Mesenchymal stem cell (in vitro differentiated cells and primary cell): ENCODE results near the gene PRKCA.

Source experiments
- DNase-seq: peaks from one replicate; pipeline ENCODE4 v3.0.0-alpha.2; 2013
- H2AFZ ChIP-seq: one replicate; pipeline ENCODE4 v1.6.1; 2013; ENCODE audit warnings: low read depth, mild to moderate bottlenecking, control low read depth, inconsistent platforms, low read length, moderate library complexity
- H2AK5ac ChIP-seq: 2 replicates; pipeline ENCODE4 v1.6.1; 2013; ENCODE audit warnings: low read length, moderate library complexity, mild to moderate bottlenecking, inconsistent platforms; ENCODE audit not compliant: severe bottlenecking
- H2BK120ac ChIP-seq: one replicate; pipeline ENCODE4 v1.6.1; 2013; ENCODE audit warnings: low read depth, mild to moderate bottlenecking, inconsistent platforms, low read length, moderate library complexity
- H2BK12ac ChIP-seq, 2 experiments: one replicate each; pipeline ENCODE4 v1.6.1; 2013; ENCODE audit warnings: inconsistent platforms in 2 of 2, low read length in 2 of 2, mild to moderate bottlenecking in 2 of 2, moderate library complexity in 2 of 2, control low read depth in 1 of 2
- H2BK15ac ChIP-seq: one replicate; pipeline ENCODE4 v1.6.1; 2013; ENCODE audit warnings: mild to moderate bottlenecking, low read depth, inconsistent platforms; ENCODE audit not compliant: poor library complexity, severe bottlenecking
- H2BK5ac ChIP-seq: 2 replicates; pipeline ENCODE4 v1.6.1; 2013; ENCODE audit warnings: low read depth, mild to moderate bottlenecking, low read length, control low read depth, inconsistent platforms; ENCODE audit not compliant: poor library complexity, severe bottlenecking
- H3K14ac ChIP-seq, 2 experiments: one replicate each; pipeline ENCODE4 v1.6.1; 2013; ENCODE audit warnings: inconsistent platforms in 2 of 2, low read length in 2 of 2, control low read depth in 1 of 2, mild to moderate bottlenecking in 1 of 2, moderate library complexity in 1 of 2
- H3K18ac ChIP-seq, 2 experiments: one replicate each; pipeline ENCODE4 v1.6.1; 2013; ENCODE audit warnings: inconsistent platforms in 2 of 2, low read length in 2 of 2, control low read depth in 1 of 2, low read depth in 1 of 2, mild to moderate bottlenecking in 1 of 2
- H3K23ac ChIP-seq, 2 experiments: one replicate each; pipeline ENCODE4 v1.6.1; 2013; ENCODE audit warnings: inconsistent platforms in 2 of 2, low read length in 2 of 2, mild to moderate bottlenecking in 2 of 2, moderate library complexity in 2 of 2, control low read depth in 1 of 2
- H3K27ac ChIP-seq: 2 replicates; pipeline ENCODE4 v1.5.1; 2013; ENCODE audit warnings: mild to moderate bottlenecking, moderate library complexity, low read length, control low read depth, inconsistent platforms; ENCODE audit not compliant: poor library complexity, severe bottlenecking
- H3K27me3 ChIP-seq, 2 experiments: 2 replicates each; pipeline versions ENCODE4 v1.6.1 to v1.7.0; 2013; ENCODE audit warnings: low read length in 2 of 2, mild to moderate bottlenecking in 2 of 2, moderate library complexity in 2 of 2, control low read depth in 1 of 2, inconsistent platforms in 1 of 2; ENCODE audit not compliant: control insufficient read depth in 1 of 2, insufficient read depth in 1 of 2
- H3K36me3 ChIP-seq, 2 experiments: 2 replicates each; pipeline versions ENCODE4 v1.6.1 to v1.7.0; 2013; ENCODE audit warnings: low read length in 2 of 2, control low read depth in 1 of 2, inconsistent platforms in 1 of 2, low read depth in 1 of 2, mild to moderate bottlenecking in 1 of 2; ENCODE audit not compliant: insufficient read depth in 2 of 2, control insufficient read depth in 1 of 2
- H3K4ac ChIP-seq, 2 experiments: one replicate each; pipeline ENCODE4 v1.6.1; 2013; ENCODE audit warnings: inconsistent platforms in 2 of 2, low read length in 2 of 2, mild to moderate bottlenecking in 2 of 2, moderate library complexity in 2 of 2, control low read depth in 1 of 2, low read depth in 1 of 2
- H3K4me1 ChIP-seq: 2 replicates; pipeline ENCODE4 v1.6.1; 2013; ENCODE audit warnings: low read depth, low read length, control low read depth; ENCODE audit not compliant: control insufficient read depth, insufficient read depth
- H3K4me2 ChIP-seq: 2 replicates; pipeline ENCODE4 v1.6.1; 2013; ENCODE audit warnings: low read length, mild to moderate bottlenecking, inconsistent platforms; ENCODE audit not compliant: poor library complexity, severe bottlenecking
- H3K4me3 ChIP-seq, 2 experiments: 2 replicates each; pipeline versions ENCODE4 v1.5.1 to v1.7.0; 2013; ENCODE audit warnings: low read length in 2 of 2, mild to moderate bottlenecking in 2 of 2, control low read depth in 1 of 2, low read depth in 1 of 2; ENCODE audit not compliant: insufficient read depth in 1 of 2
- H3K79me1 ChIP-seq: replicated peaks from 2 replicates; pipeline ENCODE4 v1.6.1; 2013; ENCODE audit warnings: mild to moderate bottlenecking, control low read depth, low read length, inconsistent platforms; ENCODE audit not compliant: poor library complexity, severe bottlenecking
- H3K9ac ChIP-seq: 2 replicates; pipeline ENCODE4 v1.7.0; 2013; ENCODE audit warnings: mild to moderate bottlenecking, low read length, moderate library complexity
- H3K9me3 ChIP-seq: 2 replicates; pipeline ENCODE4 v1.7.0; 2013; ENCODE audit warnings: mild to moderate bottlenecking, low read length; ENCODE audit not compliant: control insufficient read depth
- H4K8ac ChIP-seq: one replicate; pipeline ENCODE4 v1.6.1; 2013; ENCODE audit warnings: inconsistent platforms, mild to moderate bottlenecking, low read length, moderate library complexity
- H4K91ac ChIP-seq: one replicate; pipeline ENCODE4 v1.6.1; 2013; ENCODE audit warnings: mild to moderate bottlenecking, low read length, inconsistent platforms
- WGBS: methylation state at CpG from one replicate; pipeline ENCODE4 v1.1.7; 2013; ENCODE audit warnings: mixed read lengths; 5-methylcytosine and 5-hydroxymethylcytosine counted together

The PRKCA gene

DNA sequence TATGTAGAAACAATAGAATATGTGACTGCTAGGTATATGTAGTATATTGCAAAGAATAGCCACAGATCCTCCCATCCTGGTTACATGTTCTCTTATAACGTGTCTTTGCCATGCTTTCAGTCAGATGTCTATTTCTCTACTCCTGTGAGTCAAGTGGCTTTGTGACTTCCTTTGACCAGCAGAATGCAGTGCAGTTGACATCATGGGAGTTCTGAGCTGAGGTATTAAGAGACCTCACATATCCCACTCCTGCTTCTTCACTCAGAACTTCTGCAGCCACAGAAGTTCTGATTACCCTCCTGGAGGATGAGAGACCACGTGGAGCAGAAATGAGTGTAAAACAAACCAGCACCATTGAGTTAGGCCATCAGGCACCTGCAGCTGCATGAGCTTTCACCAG lies 222.5 kb downstream of the PRKCA start:
- H2BK5ac ChIP-seq: no peak overlapping the region
- H2BK12ac ChIP-seq: no peak overlapping the region
- H3K9ac ChIP-seq: no peak overlapping the region
- no peak overlapping the region for H2BK120ac ChIP-seq
- no peak overlapping the region for H3K14ac ChIP-seq
- no peak overlapping the region for H3K4me3 ChIP-seq
- H3K23ac ChIP-seq: no peak overlapping the region
- H3K9me3 ChIP-seq: no peaks in the 10 kb centered on the region
- H3K27me3 ChIP-seq: no peaks in the 10 kb centered on the region
- no peak overlapping the region for H3K4ac ChIP-seq
- H3K79me1 ChIP-seq: peaks cover 32% of the 10 kb centered on the region
- H2AK5ac ChIP-seq: no peak overlapping the region
- H4K8ac ChIP-seq: no peak overlapping the region
- H3K27ac ChIP-seq: no peak overlapping the region
- H4K91ac ChIP-seq: no peak overlapping the region
- no peak for DNase-seq
- 100% methylated on average over 2 of the region's 2 CpGs for WGBS
- no peak overlapping the region for H3K18ac ChIP-seq
- no peak overlapping the region for H2AFZ ChIP-seq
- no peak overlapping the region for H3K4me2 ChIP-seq
- no peaks in the 10 kb centered on the region for H3K36me3 ChIP-seq
- H2BK15ac ChIP-seq: peak overlapping the region; percentile 21
- peaks cover 6% of the 10 kb centered on the region for H3K4me1 ChIP-seq

DNA sequence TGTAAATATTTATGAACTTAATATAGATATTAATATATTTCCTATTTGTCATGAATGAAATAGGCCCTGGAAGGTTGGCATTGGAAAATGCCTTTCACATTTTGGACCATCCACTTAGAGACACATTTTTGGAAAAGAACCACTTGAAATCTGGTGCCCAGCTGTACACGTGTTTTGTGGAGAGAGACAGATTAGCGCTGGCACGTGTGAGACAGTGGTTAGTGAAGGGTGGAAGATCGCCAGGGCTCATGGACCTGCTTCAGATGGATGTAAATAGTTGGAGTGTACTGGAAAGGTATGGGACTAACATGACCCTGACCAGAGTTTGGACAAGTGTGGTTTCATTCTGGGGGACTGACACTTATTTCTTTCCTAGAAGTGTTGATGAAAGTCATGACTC lies 222.9 kb downstream of the PRKCA start:
- H2BK15ac ChIP-seq: no peak overlapping the region
- no peak overlapping the region for H4K8ac ChIP-seq
- no peak overlapping the region for H3K23ac ChIP-seq
- peaks cover 31% of the 10 kb centered on the region for H3K79me1 ChIP-seq
- H3K14ac ChIP-seq: no peak overlapping the region
- WGBS: 81% methylated on average over 4 of the region's 4 CpGs
- H3K9me3 ChIP-seq: no peaks in the 10 kb centered on the region
- no peak for DNase-seq
- H4K91ac ChIP-seq: no peak overlapping the region
- H2AK5ac ChIP-seq: no peak overlapping the region
- no peaks in the 10 kb centered on the region for H3K36me3 ChIP-seq
- no peak overlapping the region for H2BK12ac ChIP-seq
- H3K9ac ChIP-seq: no peak overlapping the region
- no peak overlapping the region for H2AFZ ChIP-seq
- H3K4me2 ChIP-seq: no peak overlapping the region
- peaks cover 6% of the 10 kb centered on the region for H3K4me1 ChIP-seq
- H3K18ac ChIP-seq: no peak overlapping the region
- no peak overlapping the region for H3K4ac ChIP-seq
- no peaks in the 10 kb centered on the region for H3K27me3 ChIP-seq
- H3K27ac ChIP-seq: no peak overlapping the region
- H3K4me3 ChIP-seq: no peak overlapping the region
- no peak overlapping the region for H2BK5ac ChIP-seq
- no peak overlapping the region for H2BK120ac ChIP-seq

DNA sequence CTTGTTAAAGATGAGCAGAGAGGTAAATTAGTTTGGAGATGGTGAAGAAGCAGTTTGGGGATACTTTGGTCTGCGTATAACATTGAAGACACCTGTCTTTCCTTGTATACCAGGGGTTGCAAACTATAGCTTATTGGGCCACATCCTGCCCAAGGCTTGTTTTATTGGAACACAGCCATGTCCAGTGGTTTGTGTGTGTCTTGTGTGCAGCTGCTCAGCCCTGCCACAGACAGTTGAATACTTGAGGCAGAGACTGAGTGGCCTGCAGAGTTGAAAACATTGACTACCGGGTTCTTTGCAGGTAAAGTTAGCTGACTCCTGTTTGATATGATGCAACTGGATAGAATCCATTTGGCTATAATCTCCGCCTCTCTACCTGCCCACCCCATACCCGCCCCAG lies 224.4 kb downstream of the PRKCA start:
- H3K14ac ChIP-seq: no peak overlapping the region

DNA sequence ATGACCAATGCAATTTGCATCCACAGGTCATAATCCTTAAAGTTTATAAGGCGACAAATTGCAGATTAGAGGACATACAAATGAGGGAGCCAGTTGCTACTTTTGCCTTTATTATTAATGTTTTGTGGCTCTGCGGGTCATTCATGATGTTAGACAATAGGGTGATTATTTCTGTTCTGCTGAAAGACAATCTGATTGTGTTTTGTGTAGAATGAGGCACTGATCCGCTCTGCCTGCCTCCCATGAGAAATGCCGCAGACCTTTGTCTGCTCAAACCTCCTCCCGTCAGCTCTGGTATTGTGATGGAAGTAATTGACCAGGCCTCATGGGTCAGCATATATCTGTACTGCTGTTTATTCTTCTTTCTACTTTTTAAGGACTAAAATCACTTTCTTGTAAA lies 224.9 kb downstream of the PRKCA start:
- Histone ChIP-seq H3K9ac (no peak overlapping the region), H3K4ac (no peak overlapping the region), H3K23ac (no peak overlapping the region), H3K4me3 (no peak overlapping the region), H4K91ac (no peak overlapping the region), H3K79me1 (peaks cover 43% of the 10 kb centered on the region), H3K9me3 (no peaks in the 10 kb centered on the region), H3K14ac (no peak overlapping the region), H3K36me3 (no peaks in the 10 kb centered on the region), H3K4me1 (peaks cover 9% of the 10 kb centered on the region), H2AK5ac (no peak overlapping the region), H3K27ac (no peak overlapping the region), H3K4me2 (no peak overlapping the region), H4K8ac (no peak overlapping the region), H3K18ac (peak overlapping the region in 1 of 2 experiments; percentile 29), H2AFZ (no peak overlapping the region), H2BK12ac (no peak overlapping the region), H2BK120ac (no peak overlapping the region), H3K27me3 (no peaks in the 10 kb centered on the region), H2BK5ac (no peak overlapping the region), H2BK15ac (no peak overlapping the region)
- WGBS: 100% methylated on average over 2 of the region's 5 CpGs
- DNase-seq: no peak

More for the DNA sequence above, 224.4 kb downstream of the PRKCA start:
- H2BK5ac ChIP-seq: no peak overlapping the region
- peak; percentile 33 for DNase-seq
- no peak overlapping the region for H3K4me3 ChIP-seq
- no peak overlapping the region for H3K4me2 ChIP-seq
- 96% methylated on average over 1 of the region's 4 CpGs for WGBS
- no peak overlapping the region for H2BK15ac ChIP-seq
- peaks cover 7% of the 10 kb centered on the region for H3K4me1 ChIP-seq
- no peak overlapping the region for H2BK120ac ChIP-seq
- no peak overlapping the region for H3K9ac ChIP-seq
- no peak overlapping the region for H4K8ac ChIP-seq
- H3K79me1 ChIP-seq: peaks cover 45% of the 10 kb centered on the region
- H2AK5ac ChIP-seq: no peak overlapping the region
- no peaks in the 10 kb centered on the region for H3K36me3 ChIP-seq
- H4K91ac ChIP-seq: no peak overlapping the region
- no peaks in the 10 kb centered on the region for H3K9me3 ChIP-seq
- no peak overlapping the region for H3K4ac ChIP-seq
- no peak overlapping the region for H2AFZ ChIP-seq
- no peaks in the 10 kb centered on the region for H3K27me3 ChIP-seq
- no peak overlapping the region for H2BK12ac ChIP-seq
- no peak overlapping the region for H3K23ac ChIP-seq
- no peak overlapping the region for H3K27ac ChIP-seq
- H3K18ac ChIP-seq: no peak overlapping the region
